Amygdala (tissue), 56 donors: Measurements from ENCODE around the gene ATP5ME.

Experiments
- DNase-seq, 56 donors: peaks; one replicate each; lab custom pipeline; 2025; lab: John Stamatoyannopoulos, UW

Gene ATP5ME

GRCh38 chr4:625631-626161 is 48.4 kb downstream of the ATP5ME start:
- no peak for DNase-seq

GRCh38 chr4:624705-625590 is 49.1 kb downstream of the ATP5ME start, which contains the start of gene PDE6B:
Gene PDE6B, plus strand, starts transcription at chr4:625573. Its CDS starts 54 bp downstream, at chr4:625627.
- no peak for DNase-seq

- peak in 2 of 56 donors; percentile 21 to 22 for DNase-seq
Observed at GRCh38 chr4:623914-624566, 50.0 kb downstream of the ATP5ME start.

- no peak for DNase-seq
Observed at GRCh38 chr4:622996-623913, 50.8 kb downstream of the ATP5ME start.
